Hematopoietic multipotent progenitor cell treated with erythropoietin and hydrocortisone succinate and interleukin-3 and kit ligand, for 4 days (in vitro differentiated cells): ENCODE results near the gene SLC16A6.
"Not testable (repeated sequence)": the region's sequence is repeated elsewhere in the genome, so short reads cannot be mapped to it uniquely, and the experiment has no call there.

Source experiments
- DNase-seq: peaks from one replicate; pipeline ENCODE4 v3.0.0-alpha.2; 2015

Gene SLC16A6

DNA sequence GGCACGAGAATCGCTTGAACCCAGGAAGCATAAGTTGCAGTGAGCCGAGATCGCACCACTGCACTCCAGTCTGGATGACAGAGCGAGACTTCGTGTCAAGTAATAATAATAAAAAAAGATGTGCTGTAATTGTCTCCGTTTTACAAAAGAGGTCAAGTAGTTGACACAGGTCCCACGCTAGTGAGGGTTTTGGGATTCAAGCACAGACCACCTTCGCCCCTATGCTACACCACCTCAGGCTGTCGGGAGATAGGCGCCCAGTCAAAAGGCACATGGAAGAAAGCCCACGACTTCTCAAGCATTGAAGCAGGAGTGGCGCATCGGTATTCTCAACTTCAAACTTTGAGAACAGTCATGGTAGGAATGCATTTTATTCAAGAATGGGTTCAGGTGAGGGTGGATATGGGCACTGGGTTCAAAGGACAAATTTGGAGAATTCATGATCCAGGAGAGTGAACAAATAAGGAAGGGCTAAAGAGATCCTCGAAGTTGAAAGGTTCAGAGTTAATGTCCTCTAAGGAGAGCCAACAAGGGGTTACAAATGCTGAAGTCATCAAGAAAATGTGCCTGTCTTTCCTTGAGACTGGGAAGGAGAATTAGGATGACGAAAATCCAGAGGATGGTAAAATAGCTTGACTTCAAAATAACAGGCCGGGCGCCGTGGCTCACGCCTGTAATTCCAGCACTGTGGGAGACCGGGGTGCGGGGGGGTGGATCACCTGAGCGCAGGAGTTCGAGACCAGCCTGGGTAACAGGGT is 44.5 kb downstream of the SLC16A6 start:
- DNase-seq = no peak

DNA sequence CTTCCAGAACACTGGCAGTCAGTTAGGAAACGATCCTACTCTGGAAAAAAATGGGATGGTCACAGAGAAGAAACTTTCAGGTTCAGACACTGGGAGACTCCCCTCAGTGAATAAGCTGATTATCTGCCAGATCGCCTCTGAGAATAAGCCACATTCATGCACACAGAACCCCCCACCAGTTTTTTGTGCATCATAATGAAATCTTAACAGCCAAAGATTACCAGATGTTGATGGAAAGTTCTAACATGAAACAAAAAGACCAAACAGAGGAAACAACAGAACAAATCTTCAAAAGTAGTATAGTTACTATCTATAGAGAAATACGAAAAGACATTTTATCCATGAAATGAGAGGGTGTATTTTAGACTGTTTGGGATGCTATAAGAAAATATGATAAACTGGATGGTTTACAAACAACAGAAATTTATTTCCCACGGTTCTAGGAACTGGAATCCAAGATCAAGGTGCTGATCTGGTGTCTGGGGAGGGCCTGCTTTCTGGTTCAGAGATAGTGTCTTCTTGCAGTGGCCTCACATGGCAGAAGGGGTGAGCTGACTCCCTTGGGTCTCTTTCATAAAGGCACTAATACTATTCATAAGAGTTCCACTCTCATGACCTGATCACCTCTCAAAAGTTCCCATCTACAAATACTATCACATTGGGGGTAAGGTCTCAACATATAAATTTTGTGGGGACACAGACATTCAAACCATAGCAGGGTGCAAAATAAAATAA is 51.1 kb downstream of the SLC16A6 start:
- DNase-seq = no peak

DNA sequence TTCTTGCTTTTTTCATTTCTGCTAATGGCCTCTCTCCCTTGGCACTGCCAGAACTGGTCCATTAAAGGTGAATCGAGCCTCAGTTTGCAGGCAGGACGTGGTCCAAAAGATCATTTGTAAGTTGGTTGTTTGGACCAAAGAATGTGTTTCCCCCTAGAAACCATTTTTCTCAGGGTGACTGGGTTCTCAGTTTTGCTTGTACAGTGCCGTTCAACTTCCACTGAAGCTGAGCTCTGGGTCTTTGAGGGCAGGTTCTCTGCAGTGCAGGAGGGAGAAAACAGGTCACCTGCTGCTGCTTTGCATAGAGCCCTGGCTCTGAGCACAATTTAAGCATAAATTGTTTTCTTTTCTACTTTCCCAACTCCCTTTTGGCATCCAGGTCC is 52.1 kb downstream of the SLC16A6 start:
- DNase-seq = no peak

DNA sequence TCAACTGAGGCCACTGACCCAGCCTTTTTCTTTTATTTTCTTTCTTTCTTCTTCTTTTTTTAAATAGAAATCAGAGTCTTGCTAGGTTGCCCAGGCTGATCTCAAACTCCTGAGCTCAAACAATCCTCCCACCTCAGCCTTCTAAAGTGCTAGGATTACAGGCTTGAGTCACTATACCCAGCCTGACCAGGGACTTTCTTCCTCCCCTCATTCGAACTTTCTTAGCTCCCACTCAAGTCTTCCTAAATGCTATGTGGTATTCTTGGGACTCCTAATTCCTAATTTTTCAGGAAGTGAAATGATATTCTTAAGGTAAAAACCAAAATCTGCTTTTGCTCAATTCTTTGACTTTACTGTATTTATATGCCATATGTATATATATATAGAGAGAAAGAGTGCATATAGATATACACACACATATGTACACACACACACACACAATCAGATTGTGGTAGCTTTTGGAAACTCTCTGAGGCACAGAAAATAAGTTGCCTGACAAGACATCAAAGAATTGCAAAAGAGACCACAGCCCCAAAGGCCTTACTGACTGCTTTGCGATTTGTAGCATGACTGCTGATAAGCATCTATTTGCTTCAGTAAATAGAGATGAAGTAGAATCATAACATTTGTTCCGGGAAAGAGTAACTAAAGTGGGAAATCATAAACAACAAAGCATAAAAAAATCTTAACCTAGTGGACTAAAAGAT is 52.6 kb downstream of the SLC16A6 start:
- DNase-seq = peak; percentile 73

DNA sequence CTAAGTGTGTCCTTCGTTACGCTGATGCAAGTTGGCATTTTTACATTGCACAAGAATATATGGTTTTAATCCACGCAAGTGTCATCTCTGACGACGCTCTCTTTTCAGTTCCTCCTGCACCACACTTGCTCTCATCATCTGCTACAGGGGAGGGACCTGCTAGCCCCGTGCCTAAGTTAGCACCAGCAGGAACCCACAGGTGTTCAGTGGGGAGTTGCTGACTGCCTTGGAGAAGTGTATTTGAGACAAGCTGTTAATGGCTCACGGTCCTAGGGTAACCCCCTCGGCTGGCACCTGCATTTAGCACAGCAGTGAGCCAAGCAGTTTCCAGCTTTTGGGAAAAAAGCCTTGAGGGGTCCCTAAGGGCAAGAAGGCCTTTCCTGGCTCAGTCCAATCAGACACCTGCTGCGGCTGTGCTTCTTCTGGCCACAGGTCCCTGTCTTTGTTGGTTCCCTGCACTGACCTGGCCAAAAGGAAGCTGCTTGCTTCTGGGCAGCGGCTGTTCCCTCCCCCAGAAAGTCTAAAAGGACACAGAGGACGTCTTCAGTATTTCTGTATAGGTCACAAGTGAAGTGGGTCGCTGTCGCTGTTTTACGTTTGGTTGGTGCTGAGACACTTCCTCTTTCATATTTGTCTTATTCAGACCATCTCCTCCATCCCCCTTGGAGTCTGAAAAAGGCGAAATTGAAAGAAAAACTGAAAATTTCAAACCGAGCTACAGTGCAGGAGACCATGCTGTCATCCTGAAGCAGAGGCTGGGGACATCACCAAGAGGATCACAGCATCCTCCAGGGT is 53.4 kb downstream of the SLC16A6 start:
- peak; percentile 67 for DNase-seq

DNA sequence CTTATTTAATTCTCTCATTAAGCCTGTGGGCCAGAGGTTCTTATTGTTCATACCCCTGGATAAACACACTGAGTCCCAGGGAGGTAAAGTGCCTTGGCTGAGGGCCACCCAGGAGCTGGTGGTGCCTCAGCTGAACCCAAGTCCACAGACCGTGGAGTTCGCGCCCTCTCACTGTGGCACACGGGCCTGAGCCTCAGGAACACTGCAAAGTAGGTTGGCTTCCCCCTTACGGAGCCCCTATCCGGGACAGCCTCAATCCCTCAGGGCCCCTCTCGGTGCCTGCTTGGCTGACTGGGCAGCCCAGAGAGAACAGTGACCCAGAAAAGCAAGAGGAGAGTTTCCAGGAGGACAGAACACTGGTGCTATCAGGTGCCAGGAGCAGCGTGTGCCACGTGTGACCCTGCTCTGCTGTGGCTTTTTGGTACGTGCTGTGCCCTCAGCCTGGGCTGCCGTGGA is 55.6 kb downstream of the SLC16A6 start:
- not testable (repeated sequence) for DNase-seq

DNA sequence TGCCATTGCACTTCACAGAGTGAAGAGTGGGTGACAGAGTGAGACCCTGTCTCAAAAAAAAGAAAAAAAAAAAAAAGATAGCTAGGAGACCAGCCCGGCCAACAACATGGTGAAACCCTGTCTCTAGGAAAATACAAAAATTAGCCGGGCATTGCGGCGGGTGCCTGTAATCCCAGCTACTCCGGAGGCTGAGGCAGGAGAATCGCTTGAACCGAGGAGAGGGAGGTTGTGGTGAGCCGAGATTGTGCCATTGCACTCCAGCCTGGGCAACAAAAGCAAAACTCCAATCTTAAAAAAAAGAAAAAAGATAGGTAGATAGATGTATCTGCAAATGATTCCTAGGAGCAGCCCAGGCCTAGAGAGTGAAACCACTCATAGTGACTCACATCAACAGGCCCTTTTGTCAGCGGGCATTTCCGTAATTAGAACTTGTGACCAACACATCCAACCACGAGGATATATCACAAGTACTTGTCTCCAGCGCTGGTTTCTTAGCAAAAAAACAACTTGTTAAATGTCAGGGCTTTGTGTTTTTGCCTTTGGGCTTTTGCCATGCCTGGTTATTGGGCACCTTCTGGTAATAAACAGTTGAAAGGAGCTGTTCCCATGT is 56.1 kb downstream of the SLC16A6 start:
- DNase-seq = peak; percentile 68

DNA sequence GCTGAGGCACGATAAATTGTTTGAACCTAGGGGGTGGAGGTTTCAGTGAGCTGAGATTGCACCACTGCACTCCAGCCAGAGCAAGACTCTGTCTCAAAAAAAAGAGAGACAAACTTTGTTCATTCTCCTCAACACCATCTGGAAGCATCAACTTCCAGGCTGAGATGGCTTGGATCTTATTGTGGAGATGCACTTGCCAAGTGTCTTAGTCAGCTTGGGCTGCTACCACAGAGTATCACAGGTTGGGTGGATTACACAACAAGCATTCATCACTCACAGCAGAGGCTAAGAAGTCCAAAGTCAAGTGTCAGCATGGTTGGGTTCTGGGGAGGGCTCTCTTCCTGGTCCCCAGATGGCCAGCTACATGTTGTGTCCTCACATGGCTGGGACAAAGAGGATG is 58.2 kb downstream of the SLC16A6 start:
- not testable (repeated sequence) for DNase-seq

DNA sequence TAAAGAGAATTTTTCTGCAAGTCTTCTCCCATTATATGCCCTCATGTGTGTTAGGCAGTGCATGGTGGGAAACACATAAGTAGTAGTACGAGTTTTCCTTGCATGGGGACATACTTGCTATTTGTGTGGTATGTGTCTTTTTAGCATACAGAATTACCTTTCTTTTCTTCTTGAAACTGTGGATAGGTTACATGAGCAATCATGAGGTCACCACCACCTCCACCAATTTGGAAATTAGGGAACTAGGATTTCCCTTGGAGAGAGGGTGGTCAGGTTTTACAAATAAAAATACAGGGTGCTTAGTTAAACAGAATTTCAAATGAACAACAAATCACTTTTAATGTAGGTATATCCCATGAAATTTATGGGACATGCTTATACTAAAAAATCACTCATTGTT is 59.4 kb downstream of the SLC16A6 start:
- DNase-seq = no peak

DNA sequence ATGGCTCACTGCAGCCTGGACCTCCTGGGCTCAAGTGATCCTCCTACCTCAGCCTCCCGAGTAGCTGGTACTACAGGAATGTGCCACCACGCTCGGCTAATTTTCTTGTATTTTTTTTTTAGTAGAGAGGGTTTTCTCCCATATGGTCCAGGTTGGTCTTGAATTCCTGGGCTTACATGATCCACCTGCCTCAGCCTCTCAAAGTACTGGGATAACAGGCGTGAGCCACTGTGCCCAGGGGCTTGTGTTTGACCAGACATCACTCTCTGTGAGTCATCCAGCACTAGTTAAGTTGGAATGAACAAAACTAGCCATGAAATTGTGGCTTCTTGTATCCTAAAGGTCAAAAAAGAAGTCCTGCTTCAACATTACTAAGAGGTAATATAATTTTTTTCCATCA is 59.8 kb downstream of the SLC16A6 start:
- not testable (repeated sequence) for DNase-seq

DNA sequence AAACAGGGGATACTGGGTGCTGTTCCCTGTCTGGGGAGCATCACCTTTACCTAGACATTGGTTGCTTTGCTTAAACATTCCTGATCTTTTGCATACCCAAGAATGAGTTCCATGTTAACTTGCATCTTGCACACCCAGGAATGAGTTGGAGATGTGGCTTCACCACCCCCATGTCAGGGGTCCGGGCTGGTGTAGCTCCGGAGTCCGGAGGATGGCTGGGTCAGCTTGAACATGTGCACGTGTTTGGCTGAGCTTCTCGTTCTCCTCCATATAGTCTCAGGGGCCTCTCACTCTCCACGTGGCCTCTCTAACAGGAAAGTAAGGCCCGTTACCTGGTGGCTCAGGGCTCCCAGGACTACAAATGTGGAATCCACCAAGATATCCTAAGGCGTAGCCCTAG is 61.3 kb downstream of the SLC16A6 start:
- no peak for DNase-seq

DNA sequence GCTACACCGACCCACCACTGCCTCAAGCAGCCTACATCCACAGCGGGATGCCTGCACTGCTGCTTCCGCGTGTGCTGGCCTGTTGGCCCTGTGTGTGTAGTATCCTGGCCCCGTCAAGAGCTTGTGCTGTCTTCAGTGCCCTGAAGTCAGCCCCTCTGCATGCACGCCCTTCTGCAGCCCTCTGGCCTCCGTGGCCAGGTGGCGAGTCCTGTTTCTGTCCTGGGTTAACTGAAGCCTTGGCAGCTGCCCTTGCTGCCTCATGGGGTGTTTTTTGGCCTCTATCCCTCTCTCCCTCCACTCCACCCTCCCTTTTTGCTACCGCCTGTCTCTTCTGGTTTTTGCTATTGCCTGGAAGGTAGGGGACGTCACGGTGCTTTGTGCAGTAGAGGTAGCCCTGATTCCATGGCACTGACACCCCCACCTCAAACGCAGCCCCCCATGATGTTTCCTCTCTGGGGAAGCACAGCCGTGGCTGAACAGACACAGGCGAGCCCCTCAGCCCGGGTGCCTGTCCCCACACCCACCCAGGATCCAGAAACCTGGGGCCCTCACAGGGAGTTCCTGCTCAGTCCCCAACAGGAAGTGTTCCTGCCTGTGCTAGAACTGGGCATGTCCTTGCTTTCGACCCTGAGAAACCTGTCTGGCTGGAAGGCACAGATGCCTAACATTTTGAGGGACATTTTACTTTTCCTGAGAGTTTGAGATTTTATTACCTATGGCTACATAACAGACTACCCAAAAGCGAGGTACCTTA is 61.9 kb downstream of the SLC16A6 start:
- no peak for DNase-seq

DNA sequence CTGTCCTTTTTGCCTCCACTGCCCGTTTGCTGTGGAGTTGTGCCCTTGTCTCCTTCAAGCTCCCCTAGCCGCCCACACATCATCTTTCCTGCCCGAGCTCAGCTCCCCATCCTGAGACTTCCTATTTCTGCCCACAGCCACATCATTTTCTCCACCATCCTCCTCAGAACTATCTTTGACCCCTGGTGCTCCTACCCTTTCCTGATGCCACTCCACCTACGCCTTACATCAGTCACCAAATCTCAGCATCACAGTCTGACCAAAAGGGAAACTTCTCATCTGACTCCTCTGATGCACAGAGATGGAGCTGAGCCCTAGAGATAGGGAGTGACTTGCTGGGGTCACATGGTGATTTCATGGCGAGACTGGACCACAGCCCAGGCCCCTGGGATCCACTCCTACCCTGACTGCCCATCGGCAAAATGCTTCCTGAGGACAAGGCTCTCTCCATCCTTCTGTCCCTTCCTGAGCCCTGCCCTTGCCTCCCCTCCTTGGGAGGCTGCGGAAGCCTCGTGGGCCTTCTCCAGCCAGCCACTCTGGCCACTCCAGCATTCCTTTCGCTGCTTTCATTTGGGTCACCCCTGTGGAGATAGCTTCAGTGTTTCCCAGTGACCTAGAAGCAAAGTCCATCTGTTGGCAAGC is 62.8 kb downstream of the SLC16A6 start:
- DNase-seq = not testable (repeated sequence)

DNA sequence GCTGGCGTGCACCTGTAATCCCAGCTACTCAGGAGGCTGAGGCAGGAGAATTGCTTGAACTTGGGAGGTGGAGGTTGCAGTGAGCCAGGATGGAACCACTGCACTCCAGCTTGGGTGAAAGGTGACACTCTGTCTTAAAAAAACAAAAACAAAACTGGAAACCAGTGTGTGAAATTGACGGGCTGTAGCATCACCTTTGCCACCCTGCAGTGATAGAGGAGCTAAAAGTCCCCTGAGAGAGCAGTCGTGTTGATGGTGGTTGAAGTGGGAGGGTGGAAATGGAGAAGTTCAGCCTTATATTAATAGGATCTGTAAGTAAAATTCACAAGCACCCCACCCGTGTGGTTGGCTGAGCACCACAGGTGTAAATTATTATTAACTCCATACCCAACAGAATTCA is 65.9 kb downstream of the SLC16A6 start:
- not testable (repeated sequence) for DNase-seq

DNA sequence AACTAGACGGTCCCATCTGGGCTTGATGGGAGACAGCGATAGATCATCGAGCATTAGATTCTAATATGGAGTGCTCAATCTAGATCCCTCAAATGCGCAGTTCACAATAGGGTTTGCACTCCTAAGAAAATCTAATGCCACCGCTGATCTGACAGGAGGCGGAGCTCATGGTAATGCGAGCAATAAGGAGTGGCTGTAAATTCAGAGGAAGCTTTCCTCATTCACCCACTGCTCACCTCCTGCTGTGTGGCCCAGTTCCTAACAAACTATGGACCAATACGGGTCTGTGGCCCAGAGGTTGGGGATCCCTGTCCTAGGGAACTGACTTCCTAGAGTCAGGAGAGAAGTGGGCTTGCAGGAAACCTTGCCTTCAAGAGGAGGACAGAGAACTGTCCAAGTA is 68.3 kb downstream of the SLC16A6 start:
- DNase-seq = no peak

DNA sequence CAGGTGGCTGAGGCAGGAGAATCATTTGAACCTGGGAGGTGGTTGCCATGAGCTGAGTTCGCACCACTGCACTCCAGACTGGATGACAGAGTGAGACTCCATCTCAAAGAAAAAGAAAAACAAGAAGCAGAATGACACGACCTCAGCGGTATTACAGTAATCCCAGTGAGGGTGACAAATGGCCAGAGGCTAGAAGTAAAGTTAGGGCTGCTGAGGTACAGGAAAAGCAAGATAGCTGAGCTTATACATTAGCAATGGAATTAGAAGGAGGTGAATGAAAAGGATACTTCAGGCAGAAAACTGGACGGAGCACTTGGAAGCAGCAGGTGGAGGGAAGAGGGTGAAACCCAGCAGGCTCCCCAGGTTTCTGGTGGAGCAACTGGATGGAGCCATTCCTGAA is 69.1 kb downstream of the SLC16A6 start:
- DNase-seq = no peak

DNA sequence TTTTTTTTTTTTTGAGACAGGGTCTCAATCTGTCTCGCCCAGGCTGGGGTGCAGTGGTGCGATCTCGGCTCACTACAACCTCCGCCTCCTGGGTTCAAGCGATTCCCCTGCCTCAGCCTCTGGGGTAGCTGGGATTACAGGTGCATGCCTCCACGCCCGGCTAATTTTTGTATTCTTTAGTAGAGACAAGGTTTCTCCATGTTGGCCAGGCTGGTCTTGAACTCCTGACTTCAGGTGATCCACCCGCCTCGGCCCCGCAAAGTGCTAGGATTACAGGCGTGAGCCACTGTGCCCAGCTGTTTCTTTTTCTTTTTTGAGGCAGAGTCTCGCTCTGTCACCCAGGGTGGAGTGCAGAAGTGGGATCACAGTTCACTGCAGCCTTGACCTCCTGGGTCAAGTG is 70.1 kb downstream of the SLC16A6 start:
- not testable (repeated sequence) for DNase-seq

DNA sequence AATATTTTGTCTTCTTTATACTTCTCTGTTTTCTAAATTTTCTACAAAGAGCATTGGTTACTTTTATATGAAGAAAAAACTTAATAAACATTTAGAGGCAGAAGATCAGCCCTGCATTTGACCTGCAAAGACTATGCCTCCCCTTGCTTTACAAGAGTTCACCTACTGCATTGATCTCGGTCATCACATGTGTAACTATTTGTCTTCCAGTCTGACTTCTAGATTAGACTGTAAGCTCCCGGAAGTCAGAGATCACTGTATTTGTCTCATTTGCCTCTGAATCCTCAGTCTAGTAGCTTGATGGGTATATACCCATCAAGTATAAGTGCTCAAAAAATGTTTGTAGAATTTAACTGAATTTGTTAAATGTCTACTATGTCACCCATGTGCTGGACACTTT is 70.7 kb downstream of the SLC16A6 start:
- not testable (repeated sequence) for DNase-seq

DNA sequence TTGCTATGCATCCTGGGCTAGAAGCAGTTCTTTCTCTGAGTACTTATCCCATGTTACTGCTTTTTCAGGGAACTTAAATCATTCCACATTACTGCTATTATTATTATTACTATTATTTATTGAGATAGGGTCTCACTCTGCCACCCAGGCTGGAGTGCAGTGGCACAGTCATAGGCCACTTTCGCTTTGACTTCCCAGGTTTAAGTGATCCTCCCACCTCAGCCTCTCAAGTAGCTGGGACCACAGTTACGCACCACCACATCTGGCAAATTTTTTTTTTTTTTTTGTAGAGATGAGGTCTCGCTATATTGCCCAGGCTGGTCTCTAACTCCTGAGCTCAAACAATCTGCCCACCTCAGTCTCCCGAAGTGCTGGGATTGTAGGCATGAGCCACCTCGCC is 71.5 kb downstream of the SLC16A6 start:
- DNase-seq = not testable (repeated sequence)
